HEK293T (cell line): ENCODE results near the gene EEF2K.

Experiments
- ARNT ChIP-seq: fragments of 450-650 bp; IDR thresholded peaks from 2 replicates; pipeline ENCODE4 v1.6.1; 2017; ENCODE audit warnings: mild to moderate bottlenecking
- BHLHE40 ChIP-seq: fragments of 450-650 bp; IDR thresholded peaks from 2 replicates; pipeline ENCODE4 v1.6.1; 2016; ENCODE audit warnings: mild to moderate bottlenecking, moderate library complexity, borderline replicate concordance
- ELF4 ChIP-seq: fragments of 450-650 bp; IDR thresholded peaks from 2 replicates; pipeline ENCODE4 v1.6.1; 2017; ENCODE audit warnings: antibody characterized with exemption
- FOXA1 ChIP-seq: fragments of 450-650 bp; IDR thresholded peaks from 2 replicates; pipeline ENCODE4 v1.6.1; 2016; ENCODE audit warnings: mild to moderate bottlenecking
- FOXM1 ChIP-seq: fragments of 450-650 bp; IDR thresholded peaks from 2 replicates; pipeline ENCODE4 v1.6.1; 2017; ENCODE audit warnings: mild to moderate bottlenecking, borderline replicate concordance
- HDGF ChIP-seq: fragments of 450-650 bp; IDR thresholded peaks from 2 replicates; pipeline ENCODE4 v1.6.1; 2017; ENCODE audit warnings: antibody characterized with exemption, borderline replicate concordance
- LEF1 ChIP-seq: fragments of 450-650 bp; IDR thresholded peaks from 2 replicates; pipeline ENCODE4 v1.6.1; 2017; ENCODE audit warnings: mild to moderate bottlenecking, borderline replicate concordance
- NFRKB ChIP-seq: fragments of 450-650 bp; IDR thresholded peaks from 2 replicates; pipeline ENCODE4 v1.6.1; 2016; ENCODE audit warnings: mild to moderate bottlenecking, moderate library complexity
- PKNOX1 ChIP-seq: fragments of 450-650 bp; IDR thresholded peaks from 2 replicates; pipeline ENCODE4 v1.6.1; 2016
- SP1 ChIP-seq: fragments of 450-650 bp; IDR thresholded peaks from 2 replicates; pipeline ENCODE4 v1.6.1; 2017
- SUZ12 ChIP-seq: fragments of 450-650 bp; IDR thresholded peaks from 2 replicates; pipeline ENCODE4 v1.6.1; 2016; ENCODE audit warnings: mild to moderate bottlenecking
- ZNF384 ChIP-seq: fragments of 450-650 bp; IDR thresholded peaks from 2 replicates; pipeline ENCODE4 v1.6.1; 2016

GRCh38 chr16:22216191-22216831 lies 10.2 kb downstream of the EEF2K start:
- TF ChIP-seq NFRKB (no peak), SP1 (no peak), ELF4 (no peak), PKNOX1 (no peak), BHLHE40 (no peak), SUZ12 (no peak), ARNT (no peak), FOXA1 (no peak), LEF1 (no peak), FOXM1 (no peak), HDGF (no peak), ZNF384 (no peak)
